Measurements from ENCODE around the gene EFHC1. TPM values are rescaled to one million over a fixed set of nuclear protein-coding genes. Genes with fewer than 3 reads are reported as not detected.

The EFHC1 gene
- total RNA-seq, 4 donors from 2014 or later, result 0.46 to 9.3 (median 1.5) TPM

GRCh38 chr6:52543729-52544601, 123.8 kb downstream of the EFHC1 start:
- peak in 1 of 2 donors; percentile 37 for ATAC-seq
- in situ Hi-C loops (cut with MboI; ENCODE audit: low sequenced_read_pairs in 4 of 4) (no loop called here), intact Hi-C loops (cut with DNase I; ENCODE audit: low total_unique reads) (no loop called here)

GRCh38 chr6:52544602-52545405, 124.7 kb downstream of the EFHC1 start:
- Histone ChIP-seq H3K27me3 (no peaks in the 10 kb centered on the region), H3K27ac (peak overlapping the region; percentile 23 to 62 (median 46)), H3K4me3 (no peak overlapping the region), H3K4me1 (peaks cover 18 to 23% of the 10 kb centered on the region in 2 donors), H3K36me3 (no peaks in the 10 kb centered on the region), H3K9me3 (no peaks in the 10 kb centered on the region)
- ATAC-seq (no peak), DNase-seq (no peak)
- in situ Hi-C loops (cut with MboI; ENCODE audit: low sequenced_read_pairs in 4 of 4), result no loop called here
- intact Hi-C loops (cut with DNase I; ENCODE audit: low total_unique reads), result no loop called here
- TF ChIP-seq CTCF (IDR thresholded peaks at IDR 0.05 in 4 of 5, conservative IDR thresholded peaks at IDR 0.05 in 1 of 5) (no peak), POLR2A (IDR thresholded peaks at IDR 0.05) (no peak)

More at GRCh38 chr6:52543729-52544601, 123.8 kb downstream of the EFHC1 start:
- Histone ChIP-seq H3K4me1 (peaks cover 18 to 20% of the 10 kb centered on the region in 2 donors), H3K27ac (peak overlapping the region; percentile 23 to 62 (median 50)), H3K4me3 (no peak overlapping the region), H3K27me3 (no peaks in the 10 kb centered on the region), H3K36me3 (no peaks in the 10 kb centered on the region), H3K9me3 (no peaks in the 10 kb centered on the region)
- TF ChIP-seq CTCF (IDR thresholded peaks at IDR 0.05 in 4 of 5, conservative IDR thresholded peaks at IDR 0.05 in 1 of 5) (no peak), POLR2A (IDR thresholded peaks at IDR 0.05) (no peak)
- no peak for DNase-seq

- in situ Hi-C loops (cut with MboI; ENCODE audit: low sequenced_read_pairs in 4 of 4), result no loop called here
- Histone ChIP-seq H3K27me3 (no peaks in the 10 kb centered on the region), H3K9me3 (no peaks in the 10 kb centered on the region), H3K4me3 (no peak overlapping the region), H3K4me1 (peaks cover 18 to 30% of the 10 kb centered on the region in 2 donors), H3K36me3 (no peaks in the 10 kb centered on the region), H3K27ac (peak overlapping the region in 1 of 4 donors; percentile 55)
- intact Hi-C loops (cut with DNase I; ENCODE audit: low total_unique reads), result no loop called here
- DNase-seq (no peak), ATAC-seq (no peak)
- TF ChIP-seq CTCF (IDR thresholded peaks at IDR 0.05 in 4 of 5, conservative IDR thresholded peaks at IDR 0.05 in 1 of 5) (no peak), POLR2A (IDR thresholded peaks at IDR 0.05) (no peak)
Observed at GRCh38 chr6:52545406-52546119, 125.4 kb downstream of the EFHC1 start.

DNA sequence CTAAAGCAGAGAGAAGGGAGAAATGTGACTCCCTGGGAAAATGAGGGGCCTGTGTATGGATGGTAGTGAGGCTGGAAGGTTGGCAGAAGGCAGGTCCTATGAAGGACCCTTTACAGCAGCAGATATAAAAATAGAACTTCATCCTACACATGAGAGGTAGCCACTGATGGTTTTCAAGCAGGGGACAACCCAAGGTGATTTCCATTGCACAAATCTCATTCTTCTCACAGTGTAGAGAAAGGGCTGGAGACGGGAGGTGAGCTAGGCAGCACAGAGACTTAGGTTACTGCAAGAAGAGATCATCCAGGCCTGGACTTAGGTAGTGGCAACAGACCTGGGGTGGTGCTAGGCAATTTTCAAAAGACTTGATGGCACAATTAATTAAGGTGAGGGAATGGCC, 126.0 kb downstream of the EFHC1 start:
- in situ Hi-C loops (cut with MboI; ENCODE audit: low sequenced_read_pairs in 4 of 4), result no loop called here
- TF ChIP-seq CTCF (IDR thresholded peaks at IDR 0.05 in 4 of 5, conservative IDR thresholded peaks at IDR 0.05 in 1 of 5), result no peak
- TF ChIP-seq POLR2A (IDR thresholded peaks at IDR 0.05), result no peak
- Histone ChIP-seq H3K27me3 (no peaks in the 10 kb centered on the region), H3K27ac (no peak overlapping the region), H3K9me3 (no peaks in the 10 kb centered on the region), H3K4me3 (no peak overlapping the region), H3K36me3 (no peaks in the 10 kb centered on the region), H3K4me1 (peaks cover 24 to 37% of the 10 kb centered on the region in 2 donors)
- DNase-seq (no peak), ATAC-seq (no peak)
- intact Hi-C loops (cut with DNase I; ENCODE audit: low total_unique reads), result no loop called here
